Gastroesophageal sphincter (tissue), 3 donors: ENCODE data around the gene SAP130.

Experiments used
- CTCF ChIP-seq, 4 experiments: fragments of 200-600 bp in 2 of 4; fragments of 450-650 bp in 2 of 4; sonication (generic) in 1 of 4; IDR thresholded peaks; one replicate each; pipeline ENCODE4 v1.5.1; 2017 to 2019; ENCODE audit warnings: antibody characterized with exemption in 4 of 4, mild to moderate bottlenecking in 2 of 4, moderate library complexity in 2 of 4
- EP300 ChIP-seq: sonication (generic); formaldehyde crosslinking; IDR thresholded peaks from one replicate; pipeline ENCODE4 v1.6.1; 2017; ENCODE audit warnings: antibody characterized with exemption, mild to moderate bottlenecking
- POLR2A ChIP-seq, 2 donors: fragments of 450-650 bp; IDR thresholded peaks; one replicate each; pipeline ENCODE4 v1.6.1; 2017; ENCODE audit warnings: antibody characterized with exemption in 2 of 2, mild to moderate bottlenecking in 2 of 2, moderate library complexity in 1 of 2

GRCh38 chr2:128012698-128013097 lies 15.2 kb downstream of the SAP130 start:
- no peak for TF ChIP-seq CTCF (IDR thresholded peaks at IDR 0.05)
- no peak for TF ChIP-seq POLR2A (IDR thresholded peaks at IDR 0.05)
- TF ChIP-seq EP300 = no peak
